CD1c-positive myeloid dendritic cell (primary cell): ENCODE data around the gene DDX51.

Experiments used
- DNase-seq: peaks from one replicate; pipeline ENCODE4 v3.0.0-alpha.2; 2016; ENCODE audit errors: extremely low spot score

DDX51 gene

DNA sequence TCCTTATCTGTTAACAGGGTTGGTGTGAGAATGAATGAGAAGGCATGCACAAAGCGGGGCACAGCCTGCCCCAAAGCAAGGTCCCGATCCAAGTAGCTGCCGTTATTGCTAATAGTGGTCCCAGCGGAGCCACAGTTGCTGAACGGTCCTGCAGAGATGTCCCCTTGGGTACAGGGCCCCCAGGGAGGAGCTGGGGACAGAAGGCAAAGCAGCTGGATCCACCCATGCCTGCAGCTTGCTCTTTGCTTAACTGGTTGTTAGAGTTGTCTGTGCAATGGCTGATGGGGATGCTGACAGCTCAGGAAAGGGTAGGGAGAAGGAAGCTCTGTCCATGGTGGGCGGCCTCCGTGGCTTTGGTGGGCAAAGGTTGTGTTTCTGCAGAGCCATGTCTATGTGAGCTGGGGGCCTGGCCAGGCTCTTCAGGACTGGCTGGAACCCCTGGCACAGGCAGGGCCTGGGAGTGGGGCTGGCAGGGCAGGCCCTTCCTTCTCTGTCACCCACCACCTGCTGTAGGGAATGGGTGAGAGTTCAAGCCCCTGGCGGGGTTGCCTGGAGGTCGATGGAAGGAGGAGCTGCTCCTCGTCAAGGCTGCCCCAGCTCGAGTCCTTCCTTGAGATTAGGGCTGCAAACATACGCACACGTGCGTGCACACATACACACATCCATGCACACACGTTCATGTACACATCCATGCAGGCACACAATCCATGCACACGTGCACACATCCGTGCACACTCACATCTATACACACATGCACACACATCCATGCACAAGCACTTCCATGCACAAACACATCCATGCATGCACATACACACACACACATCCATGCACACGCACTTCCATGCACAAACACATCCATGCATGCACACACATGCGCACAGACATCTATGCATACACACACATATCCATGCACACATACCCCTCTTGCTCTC lies 35.6 kb upstream of the DDX51 start:
- no peak for DNase-seq

- peak; percentile 9 for DNase-seq
Observed at GRCh38 chr12:132178801-132179401, 34.8 kb upstream of the DDX51 start.

GRCh38 chr12:132178316-132178715 lies 34.2 kb upstream of the DDX51 start:
- peak; percentile 3 for DNase-seq

GRCh38 chr12:132176920-132177551 lies 32.9 kb upstream of the DDX51 start:
- no peak for DNase-seq

- DNase-seq, result no peak
Observed at GRCh38 chr12:132176385-132176919, 32.3 kb upstream of the DDX51 start.

- no peak for DNase-seq
Observed at GRCh38 chr12:132175496-132176384, 31.6 kb upstream of the DDX51 start.

DNA sequence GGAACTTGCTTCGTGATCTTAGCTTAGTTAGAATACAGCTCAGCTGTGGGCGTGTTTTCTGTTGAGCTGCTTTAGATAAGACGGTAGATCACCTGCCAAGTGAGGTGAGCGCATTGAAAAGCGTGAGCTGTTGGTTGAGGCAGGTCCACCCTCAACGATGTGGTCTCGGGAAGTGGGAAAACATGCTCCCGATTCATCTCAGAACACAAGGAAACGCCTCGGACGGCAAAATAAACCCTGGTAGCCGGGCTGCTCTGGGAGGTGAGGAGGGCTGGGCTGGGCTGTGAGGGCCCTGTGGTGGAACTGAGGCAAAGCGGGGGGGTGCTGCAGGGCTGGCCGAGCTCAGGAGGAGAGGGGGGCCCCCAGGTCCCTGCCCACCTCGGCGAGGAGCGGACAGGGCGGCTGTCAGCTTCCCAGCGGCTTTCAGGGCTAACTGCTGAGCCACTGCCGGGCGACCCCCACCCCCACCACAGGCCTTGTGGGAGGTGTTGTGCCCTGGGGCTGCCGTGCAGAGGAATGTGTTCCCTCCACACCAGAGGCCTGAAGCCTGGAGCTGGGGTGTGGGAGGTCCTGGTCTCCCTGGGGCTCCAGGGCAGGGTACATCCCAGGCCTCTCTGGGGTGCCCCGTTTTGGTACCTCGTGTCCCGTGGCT lies 30.8 kb upstream of the DDX51 start:
- DNase-seq, result no peak

DNA sequence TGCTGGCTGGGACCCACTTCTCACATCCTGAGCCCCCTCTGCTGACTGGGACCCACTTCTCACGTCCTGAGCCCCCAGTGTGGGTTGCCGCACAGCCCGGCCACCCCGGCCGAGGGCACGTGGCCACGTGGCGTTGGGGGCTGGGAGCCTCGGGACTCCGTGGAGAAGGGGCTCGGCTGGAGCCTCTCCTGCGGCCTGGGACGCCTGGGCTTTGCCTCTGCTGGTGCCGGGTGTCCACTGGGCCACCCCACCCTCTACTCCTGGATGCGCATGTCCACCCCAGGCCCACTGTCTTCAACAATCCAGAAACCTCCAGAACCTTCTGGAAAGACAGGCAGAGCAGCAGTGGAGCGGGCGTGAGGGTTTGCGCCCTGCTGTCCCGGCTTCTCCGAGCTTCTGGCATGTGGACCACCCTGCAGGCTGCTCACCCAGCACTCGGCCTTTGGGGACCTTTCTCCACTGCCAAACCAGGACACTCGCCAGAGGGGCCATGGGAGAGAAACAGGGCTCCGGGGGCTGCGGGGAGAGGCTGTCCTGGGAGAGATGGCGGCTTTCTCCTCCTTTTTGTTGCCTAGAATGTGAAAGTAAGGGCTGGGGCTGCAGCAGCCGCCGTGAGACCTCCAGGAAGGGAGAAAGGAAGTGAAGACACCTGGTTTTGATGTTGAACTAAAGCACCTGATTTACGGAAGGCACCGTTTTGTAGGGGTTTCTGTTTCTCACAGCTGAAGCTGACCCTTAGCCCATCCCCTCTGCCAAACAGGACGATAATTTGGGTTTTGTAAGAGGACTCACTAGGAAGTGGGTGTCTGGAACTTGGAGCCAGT lies 30.1 kb upstream of the DDX51 start:
- DNase-seq, result no peak

GRCh38 chr12:132173135-132174014 lies 29.3 kb upstream of the DDX51 start:
- no peak for DNase-seq

- DNase-seq, result no peak
Observed at GRCh38 chr12:132172619-132173018, 28.5 kb upstream of the DDX51 start.

DNA sequence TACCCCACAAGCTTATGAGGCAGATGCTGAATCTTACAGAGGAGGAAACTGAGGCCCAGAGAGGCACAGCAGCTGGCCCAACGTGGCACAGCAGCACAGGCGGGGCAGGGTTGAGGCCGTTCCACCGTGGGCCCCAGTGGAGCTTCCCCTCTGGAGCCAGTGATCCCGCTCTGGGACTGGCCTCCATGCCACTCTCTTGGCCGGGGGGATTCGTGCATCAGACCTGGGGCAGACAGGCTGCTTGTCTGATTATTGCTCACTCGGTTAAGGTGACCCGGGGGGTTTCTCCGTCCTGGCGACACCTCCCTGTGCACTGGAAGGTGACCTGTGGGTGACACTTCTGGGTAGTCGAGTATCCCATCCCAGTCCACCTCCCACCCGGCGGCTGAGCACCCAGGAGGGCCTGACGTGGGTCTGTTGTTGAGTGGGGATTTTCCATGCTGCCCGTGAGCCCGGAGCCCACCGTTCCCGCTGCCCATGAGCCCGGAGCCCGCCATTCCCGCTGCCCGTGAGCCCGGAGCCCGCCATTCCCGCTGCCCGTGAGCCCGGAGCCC lies 27.9 kb upstream of the DDX51 start:
- DNase-seq, result no peak

GRCh38 chr12:132171293-132171967 lies 27.3 kb upstream of the DDX51 start:
- no peak for DNase-seq

DNA sequence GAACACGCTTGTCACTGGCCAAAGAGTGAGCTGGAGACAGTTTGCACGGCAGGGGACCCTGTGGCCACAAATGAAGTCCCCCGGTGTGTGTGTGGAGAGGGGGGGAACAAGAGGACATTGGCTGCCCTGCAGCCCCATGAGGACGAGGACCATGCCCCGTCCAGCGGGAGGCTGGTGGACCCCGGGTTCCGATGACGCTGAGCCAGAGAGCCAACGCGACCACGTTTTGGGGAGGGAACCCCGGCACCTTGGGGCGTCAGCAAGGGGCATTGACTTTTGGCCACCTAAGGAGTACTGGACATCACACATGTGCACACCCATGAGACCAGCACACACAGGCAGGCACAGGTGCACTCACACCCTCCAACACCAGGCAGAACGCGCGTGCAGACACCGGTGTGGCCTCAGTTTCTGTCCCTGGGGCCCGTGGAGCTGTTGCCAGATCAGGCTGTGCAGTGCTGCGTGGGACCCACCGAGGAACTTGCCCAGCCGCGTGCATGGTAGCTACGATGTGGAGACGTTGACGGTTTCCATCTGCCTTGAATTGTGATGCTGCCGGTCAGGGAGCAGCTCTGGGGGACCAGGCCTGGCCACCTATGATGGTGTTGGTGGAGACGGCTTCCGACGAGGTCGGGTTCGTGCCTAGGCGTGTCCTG lies 26.6 kb upstream of the DDX51 start:
- no peak for DNase-seq

- no peak for DNase-seq
Observed at GRCh38 chr12:132170094-132170636, 26.0 kb upstream of the DDX51 start.

- DNase-seq, result no peak
Observed at GRCh38 chr12:132169376-132169775, 25.3 kb upstream of the DDX51 start.

DNA sequence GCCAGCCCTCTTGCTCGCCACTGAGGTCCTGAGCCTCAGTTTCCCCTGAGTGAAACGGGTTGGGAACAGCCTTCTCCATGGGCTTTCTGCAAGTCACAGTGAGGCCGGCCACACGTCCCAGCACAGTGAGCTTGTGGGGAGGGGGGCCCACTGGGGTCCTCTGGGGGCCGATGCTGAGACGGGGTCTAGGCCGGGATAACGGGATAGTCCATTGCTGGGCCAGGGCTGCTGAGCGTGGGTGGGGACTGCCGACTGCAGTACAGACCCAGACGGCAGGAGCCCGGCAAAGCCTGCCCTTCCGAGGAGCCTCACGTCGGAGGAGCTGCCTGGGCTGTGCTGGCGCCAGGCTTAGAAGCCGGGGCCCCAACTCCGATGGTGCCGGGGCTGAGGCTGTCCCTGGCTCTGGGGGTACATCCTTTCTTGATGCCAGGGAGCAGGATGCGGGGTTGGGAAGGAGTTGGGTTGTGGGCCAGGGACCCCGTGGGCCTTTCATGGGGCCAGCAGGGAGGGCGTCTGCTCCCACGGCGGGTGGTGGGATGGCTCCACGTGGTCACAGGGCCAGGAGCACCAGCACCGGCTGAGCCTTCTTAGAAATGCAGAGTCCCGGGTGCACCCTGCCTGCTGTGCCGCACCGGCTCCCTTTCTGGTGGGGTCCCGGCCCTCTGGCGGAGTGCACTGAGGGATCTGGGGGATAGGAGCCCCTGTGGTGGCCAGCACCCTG lies 24.4 kb upstream of the DDX51 start:
- DNase-seq, result no peak
